Mesodermal cell (in vitro differentiated cells): Measurements from ENCODE around the gene CEP112.

Experiments used
- H3K27ac ChIP-seq: 2 replicates; pipeline ENCODE4 v1.7.0; 2013; ENCODE audit warnings: mild to moderate bottlenecking, low read depth, low read length, moderate library complexity; ENCODE audit not compliant: severe bottlenecking
- H3K36me3 ChIP-seq: 2 replicates; pipeline ENCODE4 v1.7.1; 2013; ENCODE audit warnings: mild to moderate bottlenecking, low read length, moderate library complexity; ENCODE audit not compliant: control insufficient read depth, insufficient read depth
- H3K4me1 ChIP-seq: one replicate; pipeline ENCODE4 v1.7.1; 2013; ENCODE audit warnings: mild to moderate bottlenecking, low read length; ENCODE audit not compliant: insufficient read depth, control insufficient read depth, poor library complexity, severe bottlenecking
- H3K4me3 ChIP-seq: 2 replicates; pipeline ENCODE4 v1.7.0; 2013; ENCODE audit warnings: low read length, control low read depth, mild to moderate bottlenecking; ENCODE audit not compliant: insufficient read depth, poor library complexity, severe bottlenecking; ENCODE audit errors: extremely low read depth
- H3K9me3 ChIP-seq: 2 replicates; pipeline ENCODE4 v1.7.1; 2013; ENCODE audit warnings: mild to moderate bottlenecking, low read length, moderate library complexity; ENCODE audit not compliant: control insufficient read depth
- WGBS, 2 experiments: methylation state at CpG; one replicate each; pipeline ENCODE4 v1.1.5; 2013; ENCODE audit warnings: missing lambda C conversion rate in 2 of 2; ENCODE audit not compliant: insufficient coverage in 2 of 2; 5-methylcytosine and 5-hydroxymethylcytosine counted together

The CEP112 gene

DNA sequence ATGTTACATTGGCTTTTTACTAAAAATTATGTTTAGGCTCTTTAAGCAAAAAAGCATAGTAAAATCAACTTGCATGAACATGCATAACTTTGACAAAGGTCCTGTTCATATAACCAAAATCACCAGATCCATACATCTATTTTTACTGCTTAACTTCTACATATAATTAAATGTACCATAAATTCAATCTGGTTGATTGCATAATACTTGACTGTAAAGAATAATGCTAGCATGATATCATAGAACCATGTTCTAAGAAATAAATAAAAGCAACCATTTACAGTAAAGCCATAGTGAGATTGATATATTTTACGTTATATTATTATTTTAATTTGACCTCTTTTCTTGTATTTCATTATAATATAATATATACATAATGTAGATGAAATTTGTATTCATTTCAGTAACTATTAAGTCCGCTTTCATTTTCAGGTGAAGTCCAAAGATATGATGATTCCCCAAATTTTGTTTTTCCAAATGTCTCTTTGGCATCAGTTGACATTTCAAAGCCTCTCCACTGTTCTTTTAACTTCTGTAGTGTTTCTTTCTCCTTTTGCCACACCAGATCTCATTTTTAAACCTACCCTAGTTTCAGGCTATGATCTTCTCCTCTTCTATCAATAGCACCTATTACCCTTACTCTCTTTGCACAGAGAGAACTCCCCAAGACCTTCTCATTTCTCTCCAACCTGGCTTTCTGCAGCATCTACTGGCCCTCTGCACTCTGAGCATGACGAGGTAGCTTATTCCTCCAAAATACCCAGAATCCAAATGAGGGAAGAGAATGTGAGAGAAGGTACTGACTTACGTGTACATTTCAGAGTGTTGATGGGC, 35.5 kb upstream of the CEP112 start:
- H3K36me3 ChIP-seq: no peaks in the 10 kb centered on the region
- H3K4me3 ChIP-seq: no peak overlapping the region
- H3K9me3 ChIP-seq: no peaks in the 10 kb centered on the region
- no peak overlapping the region for H3K27ac ChIP-seq
- WGBS, 2 experiments: 85% methylated on average over 2 of the region's 4 CpGs; no CpG with 5 or more reads in 1 of the 2 experiments
- no peaks in the 10 kb centered on the region for H3K4me1 ChIP-seq

DNA sequence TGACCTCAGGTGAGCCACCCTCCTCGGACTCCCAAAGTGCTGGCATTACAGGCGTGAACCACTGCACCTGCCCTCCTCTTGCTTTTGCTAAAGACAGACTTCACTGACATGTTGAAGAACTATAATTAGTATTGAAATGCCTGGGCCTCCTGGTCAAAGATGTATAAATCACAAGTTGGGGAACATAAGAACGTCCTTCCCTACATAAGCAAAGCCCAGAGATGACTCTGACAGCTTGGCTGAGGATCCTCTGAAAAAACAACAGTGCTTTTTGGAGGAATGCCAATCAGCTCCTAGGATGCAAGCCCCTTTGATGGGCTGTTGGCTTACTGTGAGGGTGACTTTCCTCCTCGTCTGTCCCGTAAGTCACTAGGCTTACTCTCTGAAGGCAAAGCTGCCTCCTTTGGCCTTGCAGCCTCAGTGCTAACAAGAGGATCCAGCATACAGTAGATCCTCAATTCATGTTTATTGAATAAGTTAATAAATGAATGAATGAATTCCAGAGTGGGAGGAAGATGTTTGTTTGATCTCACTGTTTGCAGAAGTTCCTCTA, 30.9 kb upstream of the CEP112 start:
- Histone ChIP-seq H3K36me3 (no peaks in the 10 kb centered on the region), H3K9me3 (no peaks in the 10 kb centered on the region), H3K27ac (no peak overlapping the region), H3K4me3 (no peak overlapping the region), H3K4me1 (no peaks in the 10 kb centered on the region)
- WGBS, 2 experiments: 92 to 100% methylated on average over 4 of the region's 5 CpGs

DNA sequence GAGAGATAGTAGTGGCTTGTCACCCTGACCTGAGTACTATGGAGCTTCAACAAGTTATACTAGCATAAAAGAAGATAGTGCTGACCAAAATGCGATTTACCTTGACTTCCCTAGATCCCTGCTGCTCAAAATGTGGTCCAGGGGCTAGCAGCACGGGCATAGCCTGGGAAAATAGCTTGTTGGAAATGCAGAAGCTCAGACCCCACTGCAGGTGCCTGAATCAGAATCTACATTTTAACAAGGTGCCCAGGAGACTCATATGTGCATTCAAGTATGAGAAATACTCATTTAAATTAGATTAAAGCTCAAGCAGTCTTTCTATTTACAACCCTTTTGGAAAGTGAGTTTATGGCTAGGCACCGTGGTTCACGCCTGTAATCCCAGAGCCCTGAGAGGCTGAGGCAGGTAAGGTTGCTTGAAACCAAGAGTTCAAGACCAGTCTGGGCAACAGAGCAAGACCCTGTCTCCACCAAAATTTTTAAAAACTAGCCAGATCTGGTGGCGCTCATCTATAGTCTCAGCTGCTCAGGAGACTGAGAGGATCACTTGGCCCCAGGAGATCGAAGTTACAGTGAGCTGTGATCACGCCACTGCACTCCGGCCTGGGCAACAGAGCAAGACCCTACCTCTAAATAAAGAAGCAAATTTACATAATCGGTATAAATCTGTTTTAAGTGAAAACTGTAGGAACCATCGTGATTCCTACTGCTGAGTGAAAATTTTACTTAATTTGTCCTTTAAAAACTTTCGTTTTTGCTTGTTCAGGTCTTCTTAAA, 30.0 kb upstream of the CEP112 start:
- H3K27ac ChIP-seq: no peak overlapping the region
- 67 to 89% methylated on average over 3 to 6 of the region's 11 CpGs for WGBS, 2 experiments

DNA sequence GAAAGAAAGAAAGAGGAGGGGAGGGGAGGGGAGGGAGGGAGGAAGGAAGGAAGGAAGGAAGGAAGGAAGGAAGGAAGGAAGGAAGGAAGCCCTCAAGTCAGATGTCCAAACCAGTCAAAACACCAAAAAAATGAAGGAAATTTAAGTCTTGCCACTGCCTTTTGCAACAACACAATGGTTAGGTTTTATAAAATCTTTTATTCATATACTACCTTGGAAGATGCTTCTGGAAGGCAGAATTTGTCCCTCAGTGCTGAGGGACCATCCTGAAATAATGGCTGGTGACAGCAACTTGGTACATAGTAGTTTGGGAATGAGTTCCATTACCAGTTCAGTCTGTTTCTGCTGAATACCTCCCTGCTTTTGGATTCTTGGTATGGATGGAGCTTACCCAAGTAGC, 29.4 kb upstream of the CEP112 start:
- H3K4me3 ChIP-seq: no peak overlapping the region
- no peaks in the 10 kb centered on the region for H3K4me1 ChIP-seq
- H3K27ac ChIP-seq: no peak overlapping the region
- no peaks in the 10 kb centered on the region for H3K36me3 ChIP-seq
- no peaks in the 10 kb centered on the region for H3K9me3 ChIP-seq

More for the DNA sequence above, 30.0 kb upstream of the CEP112 start:
- Histone ChIP-seq H3K4me1 (no peaks in the 10 kb centered on the region), H3K9me3 (no peaks in the 10 kb centered on the region), H3K36me3 (no peaks in the 10 kb centered on the region), H3K4me3 (no peak overlapping the region)

DNA sequence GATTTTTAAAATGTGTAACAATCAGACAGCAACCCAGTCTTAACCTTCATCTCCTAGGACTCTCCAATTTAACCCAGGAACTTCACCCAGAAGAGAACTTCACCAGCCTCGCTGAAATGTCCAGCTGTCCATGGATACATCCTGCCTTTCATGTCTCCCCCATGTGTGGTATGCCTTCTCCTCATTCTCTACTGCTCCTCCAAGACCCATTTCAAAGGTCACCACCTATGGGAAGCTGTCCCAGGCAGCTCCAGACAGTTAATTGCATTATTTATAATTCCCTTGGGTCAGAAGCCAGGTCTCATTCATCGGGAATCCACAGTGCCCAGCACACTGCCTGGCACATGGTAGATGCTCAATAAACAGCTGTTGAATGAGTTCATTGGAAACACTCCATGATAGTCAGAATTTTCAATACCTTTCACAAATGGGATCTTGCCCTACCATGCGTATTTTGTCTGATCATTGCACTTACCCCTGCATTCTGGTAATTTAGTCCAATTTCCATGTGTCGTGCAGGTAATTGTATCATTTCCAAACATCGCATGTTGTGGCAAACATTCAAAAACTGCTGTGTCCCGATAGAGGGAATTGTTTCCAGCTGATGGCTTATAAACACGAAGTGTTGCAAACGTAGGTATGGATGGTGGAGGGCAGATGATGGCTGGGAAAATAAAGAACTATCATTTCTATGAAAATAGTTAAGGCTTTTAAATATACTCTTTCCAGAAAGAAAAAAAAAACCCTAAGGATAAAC, 28.3 kb upstream of the CEP112 start:
- 83 to 94% methylated on average over 5 of the region's 8 CpGs for WGBS, 2 experiments
- H3K9me3 ChIP-seq: no peaks in the 10 kb centered on the region
- H3K36me3 ChIP-seq: no peaks in the 10 kb centered on the region
- H3K4me1 ChIP-seq: no peaks in the 10 kb centered on the region
- H3K4me3 ChIP-seq: no peak overlapping the region
- H3K27ac ChIP-seq: no peak overlapping the region

DNA sequence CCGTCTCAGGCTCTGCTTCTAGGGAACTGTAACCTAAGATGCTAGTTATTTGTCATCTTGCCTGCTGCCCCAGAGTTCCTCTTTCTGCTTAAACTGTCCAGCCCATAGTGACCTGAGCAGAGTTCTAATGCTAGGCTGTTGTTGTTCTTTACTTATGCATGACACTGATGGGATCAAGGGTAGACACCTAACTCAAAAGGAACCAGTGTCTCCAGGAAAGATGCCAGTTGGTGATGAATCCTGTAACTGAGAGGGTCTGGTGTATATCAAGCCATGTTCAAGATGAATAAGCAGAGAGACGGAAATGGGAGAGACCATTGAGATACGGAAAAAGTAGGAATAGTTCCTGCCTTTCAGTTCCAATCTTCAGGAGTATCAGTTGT, 23.6 kb upstream of the CEP112 start:
- no peak overlapping the region for H3K27ac ChIP-seq
- H3K36me3 ChIP-seq: no peaks in the 10 kb centered on the region
- no peaks in the 10 kb centered on the region for H3K9me3 ChIP-seq
- H3K4me1 ChIP-seq: no peaks in the 10 kb centered on the region
- H3K4me3 ChIP-seq: no peak overlapping the region
- 82 to 100% methylated on average over 3 of the region's 3 CpGs for WGBS, 2 experiments

DNA sequence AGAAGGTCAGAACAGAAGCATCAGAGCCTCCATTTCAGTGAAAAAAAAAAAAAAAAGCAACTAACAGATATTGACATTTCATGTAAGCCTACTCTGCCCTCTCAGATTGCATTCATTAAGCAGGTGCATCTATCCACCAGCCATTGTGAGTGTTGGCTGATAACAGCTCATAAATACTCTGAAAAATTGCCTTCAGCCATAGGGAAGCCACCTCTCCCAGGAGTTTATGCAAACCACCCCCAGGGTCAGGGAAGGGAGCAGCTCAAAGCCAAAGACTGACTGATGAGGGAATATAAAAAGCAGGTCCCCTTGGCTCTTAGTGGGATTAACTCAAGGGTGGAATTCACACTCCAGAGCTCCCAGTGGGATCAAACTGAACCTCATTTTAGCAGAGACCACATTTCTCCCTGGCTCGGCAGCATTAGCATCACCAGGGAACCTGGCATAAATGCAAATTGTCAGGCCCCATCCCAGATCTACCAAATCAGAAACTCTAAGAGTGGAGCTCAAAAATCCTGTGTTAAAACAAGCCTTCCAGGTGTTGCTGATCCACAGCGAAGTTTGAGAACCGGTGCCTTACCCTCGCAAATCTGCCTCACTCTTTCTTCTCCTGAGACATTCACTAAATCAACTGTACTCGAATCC, 23.1 kb upstream of the CEP112 start:
- no peak overlapping the region for H3K27ac ChIP-seq
- no peaks in the 10 kb centered on the region for H3K9me3 ChIP-seq
- no peaks in the 10 kb centered on the region for H3K4me1 ChIP-seq
- H3K4me3 ChIP-seq: no peak overlapping the region
- WGBS, 2 experiments: 78 to 100% methylated on average over 3 to 4 of the region's 5 CpGs
- no peaks in the 10 kb centered on the region for H3K36me3 ChIP-seq

DNA sequence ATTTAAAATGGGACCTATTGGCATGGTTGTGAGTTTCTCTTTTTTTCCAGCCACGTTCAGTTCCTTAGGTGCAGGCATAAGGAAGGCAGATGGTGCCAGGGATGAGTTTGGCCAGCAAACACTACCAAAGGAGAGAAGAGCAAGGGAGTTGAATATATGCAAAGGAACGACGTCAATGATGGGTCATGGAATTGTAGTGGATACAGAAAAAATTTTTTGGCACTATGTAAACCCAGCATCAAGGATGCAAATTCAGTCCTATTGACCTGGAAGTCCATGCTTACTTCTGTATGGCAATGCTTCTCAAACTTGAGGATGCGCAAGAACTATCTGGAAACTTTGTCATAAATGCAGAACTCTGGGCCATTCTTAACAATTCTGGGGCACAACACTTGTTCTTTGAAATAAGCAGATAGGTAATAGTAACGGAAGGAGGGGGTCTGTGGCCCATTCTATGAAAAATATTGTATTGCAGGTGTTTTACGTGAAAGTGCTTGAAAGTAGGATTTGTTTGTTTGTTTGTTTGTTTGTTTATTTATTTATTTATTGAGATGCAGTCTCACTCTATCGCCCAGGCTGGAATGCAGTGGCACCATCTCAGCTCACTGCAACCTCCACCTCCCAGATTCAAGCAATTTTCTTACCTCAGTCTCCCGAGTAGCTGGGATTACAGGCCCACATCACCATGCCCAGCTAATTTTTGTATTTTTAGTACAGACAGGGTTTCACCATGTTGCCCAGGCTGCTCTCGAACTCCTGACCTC, 19.3 kb upstream of the CEP112 start:
- Histone ChIP-seq H3K27ac (no peak overlapping the region), H3K4me3 (no peak overlapping the region), H3K36me3 (no peaks in the 10 kb centered on the region), H3K9me3 (no peaks in the 10 kb centered on the region), H3K4me1 (no peaks in the 10 kb centered on the region)
- WGBS, 2 experiments: 85 to 91% methylated on average over 8 to 9 of the region's 9 CpGs

DNA sequence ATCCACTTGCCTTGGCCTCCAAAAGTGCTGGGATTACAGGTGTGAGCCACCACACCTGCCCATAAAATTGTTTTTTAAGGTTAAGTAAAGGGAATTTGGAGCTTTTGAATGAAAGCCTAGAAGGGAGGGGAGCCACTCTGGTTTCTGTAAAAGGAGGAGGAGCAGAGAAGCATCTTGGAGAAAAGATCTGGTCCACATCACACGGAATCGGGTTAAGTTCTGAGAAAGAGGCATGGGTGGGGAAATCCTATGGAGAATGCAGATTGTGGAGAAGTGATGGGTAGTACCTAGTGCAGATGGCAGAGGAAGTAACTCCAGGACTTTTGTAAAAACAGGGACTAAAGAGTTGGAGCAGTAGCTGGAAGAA, 18.3 kb upstream of the CEP112 start:
- H3K27ac ChIP-seq: no peak overlapping the region
- 98 to 100% methylated on average over 2 of the region's 2 CpGs for WGBS, 2 experiments

DNA sequence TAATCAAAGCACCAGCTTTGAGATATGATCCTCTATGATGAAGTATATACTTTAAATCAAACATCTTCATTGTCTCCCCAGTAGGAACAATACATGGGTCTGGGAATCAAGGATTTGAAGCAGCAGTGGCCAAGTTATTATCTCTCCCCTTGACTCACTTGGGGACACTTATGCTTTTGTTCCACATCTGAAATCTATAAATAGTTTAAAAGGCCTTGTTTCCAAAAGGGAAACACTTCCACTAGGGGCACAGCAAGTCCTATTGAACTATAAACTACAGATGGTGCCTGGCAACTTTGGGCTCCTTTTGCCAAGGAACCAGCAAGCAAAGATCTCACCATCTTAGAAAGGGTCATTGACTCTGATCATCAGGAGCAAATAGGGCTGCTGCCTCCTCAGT, 16.0 kb upstream of the CEP112 start:
- Histone ChIP-seq H3K4me3 (no peak overlapping the region), H3K4me1 (no peaks in the 10 kb centered on the region), H3K36me3 (no peaks in the 10 kb centered on the region)

More for the DNA sequence above, 18.3 kb upstream of the CEP112 start:
- Histone ChIP-seq H3K4me1 (no peaks in the 10 kb centered on the region), H3K36me3 (no peaks in the 10 kb centered on the region), H3K4me3 (no peak overlapping the region), H3K9me3 (no peaks in the 10 kb centered on the region)

More for the DNA sequence above, 16.0 kb upstream of the CEP112 start:
- Histone ChIP-seq H3K9me3 (no peaks in the 10 kb centered on the region), H3K27ac (no peak overlapping the region)
